ENCODE data around the gene SAFB2. TPM values are rescaled to one million over a fixed set of nuclear protein-coding genes. Genes with fewer than 3 reads are reported as not detected.
A peak's percentile ranks its signal among the peaks of the same experiment; 100 is the strongest.

The SAFB2 gene
- total RNA-seq (2013; cell fraction: nucleolus; rRNA removed): 316 and 336 TPM in 2 replicates
- 30.3 and 36.3 TPM in 2 replicates for total RNA-seq (2014; rRNA removed)
- total RNA-seq (2014; rRNA removed; fragmentation: Illumina TruSeq; extraction: Trizol): 33.3 and 34.5 TPM in 2 replicates
- total RNA-seq (2021): 78.3 and 89.2 TPM in 2 replicates
- polyA plus RNA-seq (2011; ENCODE audit: low read depth): 26.4 TPM
- polyA plus RNA-seq (2011; rRNA removed): 26.5 and 27.7 TPM in 2 replicates
- 17.6 and 31.8 TPM in 2 replicates for polyA plus RNA-seq (2011; cell fraction: cytosol; rRNA removed)
- 182 and 211 TPM in 2 replicates for polyA plus RNA-seq (2011; cell fraction: nucleus; rRNA removed)
- polyA plus RNA-seq (2012): 45.0 and 45.5 TPM in 2 replicates
- 49.6 and 53.2 TPM in 2 replicates for polyA plus RNA-seq (2014; fragmentation: Illumina TruSeq; extraction: Trizol)
- 10 to 100 TPM in 1 of 2 experiments, 1 to 10 TPM in 1; 4.5 to 24.6 TPM for polyA plus RNA-seq (2014; fragmentation: Nextera tagmentation; extraction: Ambion mirVana)
- 52.7 and 57.8 TPM in 2 replicates for polyA plus RNA-seq (2014; rRNA removed)
- polyA plus RNA-seq (2016; fragmentation: Nextera tagmentation; extraction: Ambion mirVana): 10 to 100 TPM; 70.0 to 74.1 TPM
- 32.6 and 38.3 TPM in 2 replicates for polyA minus RNA-seq (2011; rRNA and poly(A)+ RNA removed)
- polyA minus RNA-seq (2011; cell fraction: cytosol; rRNA and poly(A)+ RNA removed): 9.8 and 15.9 TPM in 2 replicates
- polyA minus RNA-seq (2011; cell fraction: nucleus; rRNA and poly(A)+ RNA removed): 47.8 and 77.2 TPM in 2 replicates
- percentile 88 among the genes with signal in this experiment for Bru-seq, nascent RNA
- BruChase-seq, experiment 1, labeled RNA remaining after a 6-hour chase: percentile 95 among the genes with signal in this experiment
- BruChase-seq, experiment 2, labeled RNA remaining after a 2-hour chase: percentile 95 among the genes with signal in this experiment
- long read RNA-seq, experiment 1, partial matches to known transcripts: 21 of 27 reads
- long read RNA-seq, experiment 1, other reads (novel, unspliced or antisense): 4 of 27 reads
- long read RNA-seq, experiment 2, partial matches to known transcripts: 152 of 164 reads
- long read RNA-seq, experiment 2, other reads (novel, unspliced or antisense): 12 of 164 reads

- no peaks in the 10 kb centered on the region for H3K27me3 ChIP-seq (replicated peaks in 1 of 2; ENCODE audit: control insufficient read depth in 2 of 2, insufficient read depth in 2 of 2, low read length in 1 of 2)
- H3K36me3 ChIP-seq (ENCODE audit: control insufficient read depth in 2 of 2, insufficient read depth in 2 of 2, low read length in 1 of 2): peaks cover 2 to 33% of the 10 kb centered on the region in 2 experiments
- H3K27ac ChIP-seq (ENCODE audit: control insufficient read depth, insufficient read depth): peak within 1 kb of the TSS; percentile 89
- RAD21 ChIA-PET (ENCODE audit: unreplicated experiment): interaction anchor here (0.9 to 3.7 kb wide), 2 partner anchors 64 to 67 kb away, joined by 4 to 12 read pairs; no protein-coding TSS in a partner anchor
- FAIRE-seq (peak; percentile 92), DNase-seq (ENCODE audit: low read depth, low spot score) (peak; percentile 99), ATAC-seq (peak; percentile 88)
- POLR2A ChIA-PET: interaction anchor here (0.5 to 3.5 kb wide), 10 partner anchors 12 to 1150 kb away, joined by 3 to 11 read pairs (median 4); partner anchors contain the start of genes CATSPERD, KDM4B, LONP1 and RPL36
- H3K4me3 ChIP-seq: peak within 1 kb of the TSS; percentile 99
- H3K9ac ChIP-seq (ENCODE audit: control insufficient read depth, insufficient read depth, low read length): peak within 1 kb of the TSS; percentile 97
- SMC1A ChIA-PET (ENCODE audit: uncharacterized antibody, unreplicated experiment): interaction anchor here (0.6 to 1.7 kb wide), 5 partner anchors 13 to 96 kb away, joined by 3 to 4 read pairs (median 3); no protein-coding TSS in a partner anchor
- CTCF ChIA-PET: interaction anchor here (1.0 to 4.7 kb wide), 3 partner anchors 64 to 98 kb away, joined by 3 to 35 read pairs (median 15); partner anchors contain the start of genes CATSPERD, LONP1 and RPL36
- H3K79me2 ChIP-seq (ENCODE audit: control insufficient read depth, insufficient read depth, low read length): peaks cover 96% of the 10 kb centered on the region
- in situ Hi-C loops (cut with MboI) (no loop called here), intact Hi-C loops (cut with micrococcal nuclease; ENCODE audit: unreplicated experiment) (loop anchor here (5.0 kb wide), 1 partner anchor 65 kb away; no protein-coding TSS in a partner anchor)
- H3K4me2 ChIP-seq (ENCODE audit: control insufficient read depth, insufficient read depth): peak within 1 kb of the TSS; percentile 76
- BruUV-seq (replicated peaks): no TSS peak
- peak within 1 kb of the TSS; percentile 88 for H2AFZ ChIP-seq (ENCODE audit: control insufficient read depth, low read depth, low read length)
- H3K4me1 ChIP-seq (ENCODE audit: control insufficient read depth, insufficient read depth, low read length): peaks cover 18% of the 10 kb centered on the region
- no peaks in the 10 kb centered on the region for H3K9me3 ChIP-seq (replicated peaks; ENCODE audit: control insufficient read depth, insufficient read depth, low read length)
- H4K20me1 ChIP-seq (ENCODE audit: control insufficient read depth, insufficient read depth): peaks cover 11% of the 10 kb centered on the region
- WGBS (ENCODE audit: insufficient coverage, insufficient replicate concordance, low lambda C conversion rate, missing lambda C conversion rate): under 1% methylated on average over 107 of the region's 116 CpGs
- TF ChIP-seq CBFB (IDR thresholded peaks at IDR 0.05; ENCODE audit: low read depth) (peak; percentile 46; the same call in 1 of the 2 replicates), MYC (IDR thresholded peaks at IDR 0.05; ENCODE audit: insufficient read depth, insufficient read length, insufficient replicate concordance, low read length, severe bottlenecking) (peak; percentile 12), CBX3 (IDR thresholded peaks at IDR 0.05; ENCODE audit: borderline replicate concordance, low read depth) (no peak), RCOR1 (conservative IDR thresholded peaks at IDR 0.05; ENCODE audit: low read depth, low read length) (no peak), SREBF2 (IDR thresholded peaks at IDR 0.05; ENCODE audit: low read length) (no peak), ZBTB11 (CRISPR knock-in tag; IDR thresholded peaks at IDR 0.05) (no peak), ZSCAN29 (IDR thresholded peaks at IDR 0.05) (no peak), NR2C2 (IDR thresholded peaks at IDR 0.05; ENCODE audit: borderline replicate concordance, control insufficient read depth, insufficient read length, low read depth) (no peak)
- TF ChIP-seq, protein P1, sequence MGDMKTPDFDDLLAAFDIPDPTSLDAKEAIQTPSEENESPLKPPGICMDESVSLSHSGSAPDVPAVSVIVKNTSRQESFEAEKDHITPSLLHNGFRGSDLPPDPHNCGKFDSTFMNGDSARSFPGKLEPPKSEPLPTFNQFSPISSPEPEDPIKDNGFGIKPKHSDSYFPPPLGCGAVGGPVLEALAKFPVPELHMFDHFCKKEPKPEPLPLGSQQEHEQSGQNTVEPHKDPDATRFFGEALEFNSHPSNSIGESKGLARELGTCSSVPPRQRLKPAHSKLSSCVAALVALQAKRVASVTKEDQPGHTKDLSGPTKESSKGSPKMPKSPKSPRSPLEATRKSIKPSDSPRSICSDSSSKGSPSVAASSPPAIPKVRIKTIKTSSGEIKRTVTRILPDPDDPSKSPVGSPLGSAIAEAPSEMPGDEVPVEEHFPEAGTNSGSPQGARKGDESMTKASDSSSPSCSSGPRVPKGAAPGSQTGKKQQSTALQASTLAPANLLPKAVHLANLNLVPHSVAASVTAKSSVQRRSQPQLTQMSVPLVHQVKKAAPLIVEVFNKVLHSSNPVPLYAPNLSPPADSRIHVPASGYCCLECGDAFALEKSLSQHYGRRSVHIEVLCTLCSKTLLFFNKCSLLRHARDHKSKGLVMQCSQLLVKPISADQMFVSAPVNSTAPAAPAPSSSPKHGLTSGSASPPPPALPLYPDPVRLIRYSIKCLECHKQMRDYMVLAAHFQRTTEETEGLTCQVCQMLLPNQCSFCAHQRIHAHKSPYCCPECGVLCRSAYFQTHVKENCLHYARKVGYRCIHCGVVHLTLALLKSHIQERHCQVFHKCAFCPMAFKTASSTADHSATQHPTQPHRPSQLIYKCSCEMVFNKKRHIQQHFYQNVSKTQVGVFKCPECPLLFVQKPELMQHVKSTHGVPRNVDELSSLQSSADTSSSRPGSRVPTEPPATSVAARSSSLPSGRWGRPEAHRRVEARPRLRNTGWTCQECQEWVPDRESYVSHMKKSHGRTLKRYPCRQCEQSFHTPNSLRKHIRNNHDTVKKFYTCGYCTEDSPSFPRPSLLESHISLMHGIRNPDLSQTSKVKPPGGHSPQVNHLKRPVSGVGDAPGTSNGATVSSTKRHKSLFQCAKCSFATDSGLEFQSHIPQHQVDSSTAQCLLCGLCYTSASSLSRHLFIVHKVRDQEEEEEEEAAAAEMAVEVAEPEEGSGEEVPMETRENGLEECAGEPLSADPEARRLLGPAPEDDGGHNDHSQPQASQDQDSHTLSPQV (IDR thresholded peaks at IDR 0.05): no peak
Observed at GRCh38 chr19:5622465-5623396, at the start of gene SAFB2, which contains the start of gene SAFB. Gene SAFB2, minus strand, starts transcription at chr19:5622776. Its CDS starts 61 bp downstream, at chr19:5622715. Gene SAFB, plus strand, starts transcription at chr19:5623083. Its CDS starts 123 bp downstream, at chr19:5623206.
